GM18508 (cell line): ENCODE measurements around the gene ELAPOR1.
"Not testable (repeated sequence)": the region's sequence is repeated elsewhere in the genome, so short reads cannot be mapped to it uniquely, and the experiment has no call there.

Source experiments
- ATAC-seq: cut with Tn5 transposase; IDR thresholded peaks from one replicate; pipeline ENCODE4 v1.9.1; 2021; ENCODE audit warnings: moderate number of reproducible peaks; ENCODE audit not compliant: insufficient read depth, unreplicated experiment

The ELAPOR1 gene

GRCh38 chr1:109135940-109136339 is 22.0 kb downstream of the ELAPOR1 start:
- ATAC-seq: no peak

DNA sequence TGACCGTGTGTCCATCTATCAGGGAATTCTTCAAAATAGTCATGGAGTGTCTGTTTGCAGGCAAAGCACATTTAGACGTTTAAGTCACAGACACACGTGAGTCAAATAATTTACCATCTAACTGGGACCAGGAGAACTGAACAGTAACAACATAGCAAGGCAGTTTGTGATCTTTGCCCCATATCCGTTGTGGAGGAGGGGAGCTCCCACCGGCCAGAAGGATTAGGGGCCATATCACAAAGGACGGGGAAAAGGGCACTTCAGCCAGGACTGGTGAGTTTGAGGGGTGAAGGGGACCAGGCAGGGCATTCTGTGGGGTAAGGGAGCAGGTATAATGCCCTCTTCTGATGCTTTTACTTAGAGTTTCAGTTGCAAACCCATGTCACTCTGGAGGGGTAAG is 22.9 kb downstream of the ELAPOR1 start:
- ATAC-seq: no peak

GRCh38 chr1:109137958-109138357 is 24.0 kb downstream of the ELAPOR1 start:
- ATAC-seq: no peak

DNA sequence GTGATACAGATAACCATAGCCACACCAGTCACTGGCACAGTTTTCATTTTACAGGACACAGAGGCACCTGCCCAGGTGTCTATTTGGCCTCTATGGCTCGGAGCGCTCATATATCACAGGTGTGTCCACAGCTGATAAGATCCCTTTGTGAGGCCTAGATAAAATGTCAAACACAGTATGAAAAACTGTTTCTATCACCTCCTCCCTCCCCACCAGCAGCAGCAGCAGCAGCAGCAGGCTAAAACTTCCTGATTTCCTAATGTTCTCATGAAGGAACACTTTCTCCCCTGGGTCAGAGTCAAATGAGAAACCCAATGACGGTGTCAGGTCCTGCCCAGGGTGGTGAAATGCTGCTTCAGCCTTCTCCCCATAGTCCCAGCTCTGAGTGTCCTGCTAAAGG is 24.4 kb downstream of the ELAPOR1 start:
- no peak for ATAC-seq

DNA sequence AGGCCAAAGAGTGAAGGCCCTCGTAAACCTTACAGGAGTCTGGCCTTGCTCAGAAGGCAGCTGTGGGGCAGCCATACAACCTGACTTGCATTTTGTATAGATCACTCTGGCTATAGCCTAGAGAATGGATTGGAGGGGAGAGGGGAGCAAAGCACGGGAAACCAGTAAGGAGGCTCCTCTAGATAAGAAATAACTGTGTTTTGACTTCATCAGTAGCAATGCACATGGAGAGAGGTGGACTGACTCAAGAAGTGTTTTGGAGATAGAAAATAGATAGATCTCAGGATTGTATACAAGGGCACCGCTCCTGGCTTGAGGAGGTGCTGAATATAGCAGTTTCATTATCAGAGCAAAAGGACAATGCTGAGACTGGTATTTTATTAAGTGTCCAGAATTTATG is 26.5 kb downstream of the ELAPOR1 start:
- ATAC-seq: no peak

DNA sequence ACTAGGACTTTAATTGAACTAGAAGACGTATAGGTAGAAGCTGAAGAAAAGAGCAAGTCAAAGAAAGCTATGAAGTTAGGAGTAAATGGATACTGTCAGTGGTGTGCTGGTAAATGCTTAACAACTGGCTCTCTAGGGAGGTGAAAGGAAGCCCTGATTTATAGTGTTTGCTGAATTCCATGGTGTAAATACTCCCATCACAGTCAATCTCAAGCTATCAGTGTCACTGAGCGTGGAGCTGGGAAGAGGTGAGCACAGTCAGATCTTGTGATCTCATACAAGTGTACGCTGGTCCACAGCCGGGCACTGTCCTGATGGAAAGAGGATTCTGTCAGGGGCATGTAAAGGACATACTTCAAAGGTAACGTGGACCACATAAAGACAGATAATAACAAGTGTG is 28.3 kb downstream of the ELAPOR1 start:
- no peak for ATAC-seq

- not testable (repeated sequence) for ATAC-seq
These were observed 28.8 kb downstream of the ELAPOR1 start for GRCh38 chr1:109142725-109143124.

DNA sequence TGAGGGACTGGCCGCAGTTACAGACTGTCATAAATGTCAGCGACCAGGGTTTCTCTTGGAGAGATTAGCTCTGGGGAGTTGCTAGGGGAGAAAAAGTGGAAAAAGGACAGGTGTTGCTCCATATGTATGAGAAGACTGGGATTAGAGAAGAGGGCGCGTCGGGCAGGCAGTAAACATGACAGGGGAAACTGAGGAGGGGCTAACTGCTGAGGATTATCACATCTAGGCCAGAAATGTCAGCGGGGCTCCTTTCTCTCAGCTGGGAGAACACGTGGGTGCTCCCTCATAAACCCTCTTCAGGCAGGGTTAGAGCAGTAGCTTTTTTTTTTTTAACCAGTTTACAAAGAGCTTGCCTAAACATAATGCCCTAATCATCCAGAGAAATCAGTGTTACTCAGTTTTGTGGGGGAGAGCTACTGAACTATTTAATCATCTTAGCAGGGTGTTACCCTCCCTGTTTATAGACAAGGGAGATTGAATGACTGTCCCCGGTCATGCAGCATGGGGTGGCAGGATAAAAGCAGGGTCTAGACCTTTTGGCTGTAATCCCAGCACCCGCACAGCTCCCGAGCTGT is 35.2 kb downstream of the ELAPOR1 start:
- no peak for ATAC-seq

DNA sequence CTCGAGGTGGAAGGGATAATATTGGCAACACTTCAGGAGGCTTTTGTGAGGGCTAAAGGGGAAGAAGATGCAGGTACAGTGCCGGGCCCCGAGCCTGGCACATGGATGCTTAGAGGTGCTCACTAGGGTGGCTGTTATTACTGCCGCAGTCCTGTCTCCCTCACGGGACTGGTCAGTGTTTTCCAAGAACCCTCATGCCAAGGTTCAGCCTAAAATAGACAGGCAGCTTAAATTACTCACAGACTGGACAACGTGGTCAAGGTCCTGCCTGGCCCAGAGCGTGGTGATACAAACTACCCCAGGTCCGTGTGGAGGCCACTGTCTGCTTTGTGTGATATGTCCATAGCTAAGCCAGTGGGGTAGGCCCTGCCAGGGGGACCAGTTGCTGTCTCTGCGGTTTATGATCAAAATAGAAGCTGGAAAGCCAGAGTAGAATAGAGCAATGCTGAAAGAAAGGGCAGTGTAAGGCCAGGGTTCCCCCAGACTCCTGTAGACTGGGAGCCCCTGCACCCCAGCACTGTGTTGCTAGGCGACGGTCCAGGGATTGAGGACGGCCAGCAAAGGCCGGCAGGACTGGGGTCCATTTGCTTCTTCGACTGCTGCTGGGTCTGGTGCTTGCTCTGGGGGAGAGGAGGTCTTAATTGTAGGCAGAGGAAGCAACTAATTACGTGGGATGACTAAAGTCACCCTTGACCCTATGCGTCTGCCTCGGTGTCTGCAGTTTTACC is 36.1 kb downstream of the ELAPOR1 start:
- ATAC-seq: no peak

DNA sequence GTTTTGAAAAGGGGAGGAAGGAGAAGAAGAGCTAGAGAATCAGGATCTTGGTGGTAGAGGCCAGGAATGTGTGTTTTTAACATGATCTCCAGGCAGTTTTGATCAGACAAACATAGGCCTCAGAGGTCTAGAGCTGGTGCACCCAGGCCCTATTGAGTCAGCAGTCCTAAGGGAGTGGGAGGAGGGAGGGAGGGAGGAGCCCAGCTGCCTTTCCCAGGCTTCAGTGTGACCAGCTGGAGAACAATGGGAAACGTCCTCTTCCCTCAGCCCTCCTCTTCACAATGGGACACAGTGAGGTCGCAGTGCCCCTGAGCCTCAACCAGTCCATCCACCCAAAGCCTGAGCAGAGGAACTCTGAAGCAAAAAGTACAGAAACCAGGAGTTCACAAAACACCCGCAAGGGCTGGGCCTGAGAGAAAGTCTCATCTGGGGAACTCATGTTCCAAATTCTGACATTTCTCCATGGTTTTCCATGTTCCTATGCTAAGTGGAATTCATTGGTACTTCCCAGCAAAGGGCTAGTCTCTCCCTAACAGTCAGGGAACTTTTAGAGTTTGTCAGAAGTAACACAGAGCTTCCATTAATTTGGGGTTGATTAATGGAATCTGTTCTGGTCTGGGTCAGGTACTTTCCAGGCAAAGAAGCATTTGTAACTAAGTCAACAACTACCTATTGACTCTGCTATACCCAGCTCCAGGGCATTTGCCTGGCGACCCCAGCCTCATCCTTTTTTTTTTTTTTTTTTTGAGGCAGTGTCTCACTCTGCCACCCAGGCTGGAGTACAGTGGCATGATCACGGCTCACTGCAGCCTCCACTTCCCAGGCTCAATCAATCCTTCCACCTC is 37.5 kb downstream of the ELAPOR1 start:
- no peak for ATAC-seq

GRCh38 chr1:109152196-109152595 is 38.3 kb downstream of the ELAPOR1 start:
- no peak for ATAC-seq

GRCh38 chr1:109156916-109157385 is 43.0 kb downstream of the ELAPOR1 start:
- no peak for ATAC-seq

GRCh38 chr1:109158433-109158832 is 44.5 kb downstream of the ELAPOR1 start:
- no peak for ATAC-seq

DNA sequence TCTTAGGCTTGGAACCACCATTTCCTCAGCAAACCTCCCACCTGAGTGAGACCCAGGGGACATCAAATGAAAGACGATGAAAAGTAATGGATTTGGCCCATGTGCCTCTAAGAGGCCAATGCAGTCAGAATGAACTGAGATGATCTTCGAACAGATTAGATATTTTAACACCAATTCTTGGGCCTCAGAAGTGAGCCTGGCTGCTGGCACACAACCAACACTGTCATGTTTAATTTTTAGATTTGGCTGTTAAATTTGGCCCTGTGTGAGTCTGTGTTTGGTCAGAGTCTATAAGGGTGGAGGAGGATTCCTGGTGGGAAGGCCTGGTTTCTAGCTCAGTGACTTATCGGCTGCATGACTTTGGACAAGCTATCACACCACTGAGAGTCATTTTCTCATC is 45.4 kb downstream of the ELAPOR1 start:
- no peak for ATAC-seq

DNA sequence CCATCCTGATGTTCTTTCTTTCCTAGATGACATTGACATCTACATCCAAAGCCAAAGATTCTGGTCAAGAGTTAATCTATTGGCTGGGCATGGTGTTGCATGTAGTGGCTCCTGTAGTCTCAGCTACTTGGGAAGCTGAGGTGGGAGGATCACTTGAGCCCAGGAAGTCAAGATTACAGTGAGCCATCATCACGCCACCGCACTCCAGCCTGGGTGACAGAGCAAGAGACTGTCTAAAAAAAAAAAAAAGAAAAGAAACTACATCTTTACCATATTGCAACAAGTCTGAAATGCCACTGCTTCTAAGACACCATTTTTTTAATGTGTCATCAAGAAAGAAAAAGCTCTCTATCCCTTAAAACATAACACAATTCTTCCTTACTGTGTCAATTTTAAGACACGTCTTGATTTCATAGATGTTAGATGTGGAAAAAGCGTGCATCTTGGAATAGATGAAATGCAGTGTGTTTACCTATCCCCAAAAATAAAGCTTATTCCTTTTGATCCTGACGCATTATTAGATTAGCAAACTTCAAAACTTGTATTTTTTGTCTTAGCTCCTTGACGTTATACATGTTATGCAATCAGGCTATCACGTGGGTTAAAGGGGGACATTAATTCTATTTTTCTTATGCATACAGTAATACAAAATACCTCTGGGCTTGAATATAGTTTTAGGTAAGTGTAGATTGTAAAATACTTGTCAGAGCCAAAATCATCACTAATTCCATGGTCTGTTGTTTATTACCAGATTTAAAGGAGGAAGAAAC is 46.3 kb downstream of the ELAPOR1 start:
- no peak for ATAC-seq

GRCh38 chr1:109161858-109162606 is 48.1 kb downstream of the ELAPOR1 start:
- ATAC-seq: no peak

DNA sequence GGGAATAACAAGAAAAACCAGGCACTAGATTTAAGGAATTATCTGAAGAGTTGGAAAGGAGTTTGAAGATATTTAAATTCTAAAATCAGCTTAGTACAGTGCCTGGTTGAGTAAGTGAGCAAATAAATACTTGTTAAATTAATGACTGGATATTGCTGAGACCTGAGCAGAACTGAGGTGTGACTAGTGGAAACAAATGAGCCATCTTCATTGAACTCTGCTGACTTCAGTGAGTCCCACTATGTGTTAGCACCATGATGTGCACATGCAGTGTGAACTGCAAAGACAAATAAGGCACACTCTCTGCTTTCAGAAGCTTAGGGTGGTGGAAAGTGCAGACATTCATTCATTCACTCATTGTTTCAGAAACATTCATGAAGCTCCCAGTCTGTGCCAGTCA is 48.7 kb downstream of the ELAPOR1 start:
- no peak for ATAC-seq

- ATAC-seq: no peak
These were observed 49.6 kb downstream of the ELAPOR1 start for GRCh38 chr1:109163551-109163950.
